SU-DHL-6 (cell line): ENCODE data around the gene MINDY4B.
"Not testable (repeated sequence)": the region's sequence is repeated elsewhere in the genome, so short reads cannot be mapped to it uniquely, and the experiment has no call there.

Experiments
- H2AFZ ChIP-seq: fragments of 200-600 bp; sonication (generic); 2 replicates; pipeline ENCODE4 v1.6.1; 2014; ENCODE audit warnings: low read depth, mild to moderate bottlenecking, moderate library complexity, mixed read lengths, antibody characterized with exemption, low read length; ENCODE audit not compliant: severe bottlenecking
- H3F3A ChIP-seq: fragments of 200-600 bp; shearing (Covaris generic); 2 replicates; pipeline ENCODE4 v1.6.0; 2016; ENCODE audit warnings: antibody characterized with exemption, mild to moderate bottlenecking; ENCODE audit not compliant: insufficient read depth
- H3K27ac ChIP-seq: fragments of 200-600 bp; sonication (generic); 2 replicates; pipeline ENCODE4 v1.5.1; 2016; ENCODE audit warnings: low read depth, mild to moderate bottlenecking, low read length, moderate library complexity, mixed read lengths
- H3K27me3 ChIP-seq: fragments of 200-600 bp; sonication (generic), shearing (Covaris generic); 2 replicates; pipeline ENCODE4 v1.6.0; 2014; ENCODE audit warnings: mild to moderate bottlenecking, low read length
- H3K36me3 ChIP-seq: fragments of 200-600 bp; sonication (generic); 2 replicates; pipeline ENCODE4 v1.6.1; 2014; ENCODE audit warnings: mild to moderate bottlenecking, low read length, mixed read lengths
- H3K4me2 ChIP-seq: fragments of 300-600, 200-600 bp; shearing (Covaris generic), sonication (generic); 2 replicates; pipeline ENCODE4 v1.6.0; 2014; ENCODE audit warnings: low read length, low read depth, mild to moderate bottlenecking; ENCODE audit not compliant: poor library complexity, severe bottlenecking
- H3K4me3 ChIP-seq: fragments of 200-600 bp; sonication (generic); 2 replicates; pipeline ENCODE4 v1.5.1; 2014; ENCODE audit warnings: antibody characterized with exemption, low read length, mild to moderate bottlenecking, mixed read lengths; ENCODE audit not compliant: insufficient read depth, poor library complexity, severe bottlenecking
- H3K79me2 ChIP-seq: fragments of 200-600 bp; sonication (generic); 2 replicates; pipeline ENCODE4 v1.6.1; 2014; ENCODE audit warnings: mild to moderate bottlenecking, low read length, moderate library complexity; ENCODE audit not compliant: insufficient read depth
- H3K9ac ChIP-seq: fragments of 200-600 bp; sonication (generic); 2 replicates; pipeline ENCODE4 v1.7.0; 2014; ENCODE audit warnings: mild to moderate bottlenecking, low read length
- H3K9me2 ChIP-seq: fragments of 200-600 bp; sonication (generic); replicated peaks from 2 replicates; pipeline ENCODE4 v1.6.1; 2014; ENCODE audit warnings: low read length; ENCODE audit not compliant: insufficient read depth
- H3K9me3 ChIP-seq: fragments of 200-600 bp; sonication (generic); 2 replicates; pipeline ENCODE4 v1.6.1; 2014; ENCODE audit warnings: low read length, mixed read lengths; ENCODE audit not compliant: insufficient read depth
- H4K20me1 ChIP-seq: fragments of 200-600 bp; sonication (generic); 2 replicates; pipeline ENCODE4 v1.6.1; 2014; ENCODE audit warnings: low read depth, mild to moderate bottlenecking, antibody characterized with exemption, low read length, moderate library complexity, mixed read lengths
- EZH2phosphoT487 ChIP-seq: fragments of 200-600 bp; sonication (generic), shearing (Covaris generic); conservative IDR thresholded peaks from 2 replicates; pipeline ENCODE4 v1.6.1; 2018; ENCODE audit warnings: mild to moderate bottlenecking, antibody characterized with exemption, low read length, moderate library complexity, mixed read lengths
- TF ChIP-seq, protein P1 (sequence below): fragments of 200-600 bp; sonication (generic); IDR thresholded peaks from one replicate; pipeline ENCODE4 v1.5.1; 2017; ENCODE audit warnings: antibody characterized with exemption, mild to moderate bottlenecking, low read length, moderate library complexity; ENCODE audit not compliant: insufficient read depth, poor library complexity, severe bottlenecking

Gene MINDY4B

DNA sequence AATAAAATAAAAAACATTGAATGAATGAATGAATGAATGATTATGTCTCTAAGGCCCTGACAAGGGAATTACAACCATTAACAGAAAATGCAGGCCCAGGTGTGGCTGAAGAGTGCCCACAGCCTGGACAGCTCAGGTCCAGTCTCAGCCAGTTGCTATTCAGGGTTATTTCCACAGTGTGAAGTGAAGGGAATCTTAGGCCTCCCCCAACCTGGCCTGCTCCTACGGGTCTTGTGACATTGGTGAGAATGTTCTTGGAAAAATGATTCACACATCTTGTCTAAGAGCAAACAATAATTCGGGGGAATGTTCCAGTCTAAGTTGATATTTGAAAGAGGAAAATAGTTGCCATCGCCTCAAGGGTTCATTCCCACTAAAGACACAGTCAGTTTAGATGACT is 37.0 kb downstream of the MINDY4B start:
- H4K20me1 ChIP-seq = no peaks in the 10 kb centered on the region
- no peak for TF ChIP-seq EZH2phosphoT487
- TF ChIP-seq, protein P1, sequence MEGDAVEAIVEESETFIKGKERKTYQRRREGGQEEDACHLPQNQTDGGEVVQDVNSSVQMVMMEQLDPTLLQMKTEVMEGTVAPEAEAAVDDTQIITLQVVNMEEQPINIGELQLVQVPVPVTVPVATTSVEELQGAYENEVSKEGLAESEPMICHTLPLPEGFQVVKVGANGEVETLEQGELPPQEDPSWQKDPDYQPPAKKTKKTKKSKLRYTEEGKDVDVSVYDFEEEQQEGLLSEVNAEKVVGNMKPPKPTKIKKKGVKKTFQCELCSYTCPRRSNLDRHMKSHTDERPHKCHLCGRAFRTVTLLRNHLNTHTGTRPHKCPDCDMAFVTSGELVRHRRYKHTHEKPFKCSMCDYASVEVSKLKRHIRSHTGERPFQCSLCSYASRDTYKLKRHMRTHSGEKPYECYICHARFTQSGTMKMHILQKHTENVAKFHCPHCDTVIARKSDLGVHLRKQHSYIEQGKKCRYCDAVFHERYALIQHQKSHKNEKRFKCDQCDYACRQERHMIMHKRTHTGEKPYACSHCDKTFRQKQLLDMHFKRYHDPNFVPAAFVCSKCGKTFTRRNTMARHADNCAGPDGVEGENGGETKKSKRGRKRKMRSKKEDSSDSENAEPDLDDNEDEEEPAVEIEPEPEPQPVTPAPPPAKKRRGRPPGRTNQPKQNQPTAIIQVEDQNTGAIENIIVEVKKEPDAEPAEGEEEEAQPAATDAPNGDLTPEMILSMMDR = no peak
- H3K36me3 ChIP-seq = no peaks in the 10 kb centered on the region
- no peaks in the 10 kb centered on the region for H3K9me3 ChIP-seq
- no peaks in the 10 kb centered on the region for H3K27me3 ChIP-seq
- H3K27ac ChIP-seq = no peak overlapping the region
- H3K9ac ChIP-seq = no peak overlapping the region
- H3F3A ChIP-seq = no peaks in the 10 kb centered on the region
- H3K79me2 ChIP-seq = no peaks in the 10 kb centered on the region
- H3K9me2 ChIP-seq = no peaks in the 10 kb centered on the region
- H3K4me3 ChIP-seq = no peak overlapping the region
- H2AFZ ChIP-seq = no peak overlapping the region
- H3K4me2 ChIP-seq = no peak overlapping the region

DNA sequence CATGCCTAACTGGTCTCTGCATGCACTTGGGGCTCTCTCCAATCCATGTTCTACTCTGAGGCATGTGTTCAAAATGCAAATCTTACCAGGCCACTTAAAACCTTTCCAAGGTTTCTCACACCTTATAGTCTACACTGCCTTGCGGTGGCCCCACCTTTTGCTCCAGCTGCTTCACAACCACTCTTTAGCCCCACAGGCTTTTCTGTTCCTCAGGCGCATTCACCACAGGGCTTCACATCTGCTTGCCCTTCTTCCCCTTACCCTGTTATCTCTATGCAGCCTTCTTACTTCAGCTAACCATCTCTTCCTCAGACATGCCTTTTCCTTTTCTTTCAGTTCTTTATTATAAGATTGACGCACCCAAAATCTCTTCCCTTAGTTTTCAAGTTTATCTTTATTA is 37.8 kb downstream of the MINDY4B start:
- H3K36me3 ChIP-seq = no peaks in the 10 kb centered on the region

GRCh38 chr3:150863921-150864320 is 41.3 kb downstream of the MINDY4B start:
- not testable (repeated sequence) for H3K9me2 ChIP-seq, H3K4me2 ChIP-seq, H3K27me3 ChIP-seq, H3K79me2 ChIP-seq, H3K27ac ChIP-seq, H3F3A ChIP-seq, H4K20me1 ChIP-seq, H3K36me3 ChIP-seq, H3K4me3 ChIP-seq, H2AFZ ChIP-seq, H3K9ac ChIP-seq, H3K9me3 ChIP-seq

More for the DNA sequence above, 37.8 kb downstream of the MINDY4B start:
- Histone ChIP-seq H3K9me3 (no peaks in the 10 kb centered on the region), H3F3A (no peaks in the 10 kb centered on the region), H4K20me1 (no peaks in the 10 kb centered on the region), H3K9ac (no peak overlapping the region), H3K4me2 (no peak overlapping the region), H3K79me2 (no peaks in the 10 kb centered on the region), H2AFZ (no peak overlapping the region), H3K27ac (no peak overlapping the region), H3K9me2 (no peaks in the 10 kb centered on the region), H3K27me3 (no peaks in the 10 kb centered on the region), H3K4me3 (no peak overlapping the region)
- no peak for TF ChIP-seq EZH2phosphoT487

DNA sequence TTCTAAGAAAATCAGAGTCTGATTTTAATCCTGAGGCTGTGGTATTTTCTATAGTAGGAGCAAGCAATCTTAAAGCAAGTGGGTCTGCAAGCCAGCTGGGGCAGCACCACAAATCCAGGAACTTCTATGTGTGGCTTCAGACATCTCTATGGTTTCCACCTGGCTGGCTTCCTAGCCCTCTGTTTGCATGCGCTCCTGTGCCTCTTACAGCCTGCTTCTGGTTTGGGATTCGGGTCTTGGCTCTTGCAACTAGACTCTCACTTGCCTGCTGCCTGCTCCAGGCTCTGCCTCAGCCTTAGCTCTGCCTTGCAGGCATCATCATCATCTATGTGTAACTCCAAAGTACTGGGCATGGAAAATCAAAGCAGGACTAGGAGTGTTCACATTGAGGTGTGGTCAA is 43.4 kb downstream of the MINDY4B start:
- no peaks in the 10 kb centered on the region for H4K20me1 ChIP-seq
- no peak overlapping the region for H2AFZ ChIP-seq
- no peaks in the 10 kb centered on the region for H3K27me3 ChIP-seq
- H3K9me3 ChIP-seq = no peaks in the 10 kb centered on the region
- no peak overlapping the region for H3K4me3 ChIP-seq
- TF ChIP-seq, protein P1 = no peak
- TF ChIP-seq EZH2phosphoT487 = no peak
- H3K27ac ChIP-seq = no peak overlapping the region
- no peaks in the 10 kb centered on the region for H3F3A ChIP-seq
- H3K79me2 ChIP-seq = no peaks in the 10 kb centered on the region
- H3K36me3 ChIP-seq = no peaks in the 10 kb centered on the region
- no peak overlapping the region for H3K9ac ChIP-seq
- H3K9me2 ChIP-seq = no peaks in the 10 kb centered on the region
- H3K4me2 ChIP-seq = no peak overlapping the region

DNA sequence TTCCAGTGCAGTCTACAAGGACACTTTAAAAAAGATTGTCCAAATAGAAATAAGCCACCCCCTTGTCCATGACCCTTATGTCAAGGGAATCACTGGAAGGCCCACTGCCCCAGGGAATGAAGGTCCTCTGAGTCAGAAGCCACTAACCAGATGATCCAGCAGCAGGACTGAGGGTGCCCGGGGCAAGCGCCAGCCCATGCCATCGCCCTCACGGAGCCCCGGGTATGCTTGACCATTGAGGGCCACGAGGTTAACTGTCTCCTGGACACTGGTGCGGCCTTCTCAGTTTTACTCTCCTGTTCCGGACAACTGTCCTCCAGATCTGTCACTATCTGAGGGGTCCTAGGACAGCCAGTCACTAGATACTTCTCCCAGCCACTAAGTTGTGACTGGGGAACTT is 47.3 kb downstream of the MINDY4B start:
- H3K27me3 ChIP-seq, H3K36me3 ChIP-seq, H3F3A ChIP-seq, H3K27ac ChIP-seq, H3K9ac ChIP-seq, H3K9me3 ChIP-seq, H4K20me1 ChIP-seq, H3K79me2 ChIP-seq, H3K4me2 ChIP-seq, H3K9me2 ChIP-seq, H2AFZ ChIP-seq, H3K4me3 ChIP-seq: not testable (repeated sequence)
